HepG2 (cell line): ENCODE measurements around the gene INPP1. TPM values are rescaled to one million over a fixed set of nuclear protein-coding genes. Genes with fewer than 3 reads are reported as not detected.

ENCODE experiments used
- ARNTL ChIP-seq: sonication (generic); formaldehyde crosslinking; IDR thresholded peaks from 2 replicates; pipeline ENCODE4 v1.4.0; 2020; ENCODE audit warnings: mild to moderate bottlenecking, missing genetic modification reagents
- ATRX ChIP-seq: sonication (generic); formaldehyde crosslinking; IDR thresholded peaks from 2 replicates; pipeline ENCODE4 v1.4.0; 2020; ENCODE audit warnings: missing genetic modification reagents, borderline replicate concordance
- ELF3 ChIP-seq: IDR thresholded peaks from 2 replicates; pipeline ENCODE4 v1.6.1; 2016; ENCODE audit warnings: missing genetic modification reagents, missing compliant biosample characterization
- ETV5 ChIP-seq: IDR thresholded peaks from 2 replicates; pipeline ENCODE4 v1.6.1; 2018; ENCODE audit warnings: missing biosample characterization, missing genetic modification reagents, inconsistent platforms, borderline replicate concordance
- HOXA5 ChIP-seq: sonication (generic); formaldehyde crosslinking; IDR thresholded peaks from 2 replicates; pipeline ENCODE4 v1.4.0; 2020; ENCODE audit warnings: missing genetic modification reagents
- KDM6A ChIP-seq: IDR thresholded peaks from 2 replicates; pipeline ENCODE4 v1.6.1; 2016; ENCODE audit warnings: low read depth
- MATR3 ChIP-seq: sonication (generic); formaldehyde crosslinking; IDR thresholded peaks from 2 replicates; pipeline ENCODE4 v1.4.0; 2020; ENCODE audit warnings: missing genetic modification reagents
- MEIS1 ChIP-seq: sonication (generic); formaldehyde crosslinking; IDR thresholded peaks from 2 replicates; pipeline ENCODE4 v1.9.0; 2021; ENCODE audit warnings: mild to moderate bottlenecking, missing genetic modification reagents, moderate library complexity, borderline replicate concordance
- NR2F6 ChIP-seq, 2 experiments: IDR thresholded peaks; 2 replicates each; pipeline ENCODE4 v1.6.1; 2016; ENCODE audit warnings: antibody characterized with exemption in 1 of 2, mild to moderate bottlenecking in 1 of 2
- PCBP2 ChIP-seq: fragments of 200-400 bp; formaldehyde crosslinking; optimal IDR thresholded peaks from 2 replicates; pipeline ENCODE3; 2018; ENCODE audit warnings: low read length, low read depth; ENCODE audit not compliant: poor library complexity, severe bottlenecking
- POLR2AphosphoS5 ChIP-seq: IDR thresholded peaks from 2 replicates; pipeline ENCODE4 v1.6.1; 2012; ENCODE audit warnings: low read depth, low read length
- SALL2 ChIP-seq: sonication (generic); formaldehyde crosslinking; IDR thresholded peaks from 2 replicates; pipeline ENCODE4 v1.8.1; 2023; ENCODE audit warnings: mild to moderate bottlenecking, missing genetic modification reagents, inconsistent platforms
- SP140L ChIP-seq: sonication (generic); formaldehyde crosslinking; IDR thresholded peaks from 2 replicates; pipeline ENCODE4 v1.4.0; 2020; ENCODE audit warnings: missing genetic modification reagents, borderline replicate concordance
- SP4 ChIP-seq: sonication (generic); formaldehyde crosslinking; IDR thresholded peaks from 2 replicates; pipeline ENCODE4 v1.8.1; 2023; ENCODE audit warnings: mild to moderate bottlenecking, missing genetic modification reagents
- SYNCRIP ChIP-seq: fragments of 200-400 bp; formaldehyde crosslinking; IDR thresholded peaks from 2 replicates; pipeline ENCODE4 v1.6.1; 2018; ENCODE audit warnings: mild to moderate bottlenecking, low read depth, low read length; ENCODE audit not compliant: insufficient read depth
- TBP ChIP-seq: sonication (generic); formaldehyde crosslinking; IDR thresholded peaks from 2 replicates; pipeline ENCODE4 v1.5.0; 2020; ENCODE audit warnings: missing genetic modification reagents
- ZBTB3 ChIP-seq: sonication (generic); formaldehyde crosslinking; IDR thresholded peaks from 2 replicates; pipeline ENCODE4 v1.4.0; 2020; ENCODE audit warnings: low read depth, mild to moderate bottlenecking, moderate library complexity, missing genetic modification reagents, borderline replicate concordance
- ZFP41 ChIP-seq: sonication (generic); formaldehyde crosslinking; IDR thresholded peaks from 2 replicates; pipeline ENCODE4 v1.4.0; 2020; ENCODE audit warnings: mild to moderate bottlenecking, missing genetic modification reagents, borderline replicate concordance
- ZNF251 ChIP-seq: sonication (generic); formaldehyde crosslinking; IDR thresholded peaks from 2 replicates; pipeline ENCODE4 v1.9.0; 2021; ENCODE audit warnings: mild to moderate bottlenecking, missing genetic modification reagents
- ZNF282 ChIP-seq: fragments of 450-650 bp; IDR thresholded peaks from 2 replicates; pipeline ENCODE4 v1.6.1; 2018; ENCODE audit not compliant: partially characterized antibody
- ZNF619 ChIP-seq: sonication (generic); formaldehyde crosslinking; IDR thresholded peaks from 2 replicates; pipeline ENCODE4 v1.4.0; 2020; ENCODE audit warnings: mild to moderate bottlenecking, missing genetic modification reagents
- ZNF674 ChIP-seq: sonication (generic); formaldehyde crosslinking; IDR thresholded peaks from 2 replicates; pipeline ENCODE4 v1.5.0; 2020; ENCODE audit warnings: low read depth, mild to moderate bottlenecking, missing genetic modification reagents
- ZNF776 ChIP-seq: sonication (generic); formaldehyde crosslinking; IDR thresholded peaks from 2 replicates; pipeline ENCODE4 v1.4.0; 2020; ENCODE audit warnings: mild to moderate bottlenecking, missing genetic modification reagents
- ZNF777 ChIP-seq: sonication (generic); formaldehyde crosslinking; IDR thresholded peaks from 2 replicates; pipeline ENCODE4 v1.4.0; 2020; ENCODE audit warnings: missing genetic modification reagents
- ZNF792 ChIP-seq: IDR thresholded peaks from 2 replicates; pipeline ENCODE4 v1.6.1; 2016
- polyA plus RNA-seq, 8 experiments: library from polyadenylated mRNA; depleted of rRNA in 3 of 8; stranded (reverse) in 7 of 8; unstranded in 1 of 8; fragments of >200 nt; fragmentation: Illumina TruSeq in 4 of 8; extraction: Trizol in 4 of 8; gene quantifications; 2 replicates each; pipeline versions ENCODE4 v1.2.1 to v1.2.3, GENCODE V29; 2011 to 2016; ENCODE audit warnings: low read depth in 4 of 8, missing spikeins in 1 of 8, mixed read lengths in 1 of 8; ENCODE audit not compliant: insufficient read depth in 1 of 8
- total RNA-seq, 5 experiments: library from RNA; depleted of rRNA; stranded (reverse); fragments of >200 nt; fragmentation: Illumina TruSeq; extraction: Trizol; gene quantifications; 2 replicates each; pipeline ENCODE4 v1.2.3, GENCODE V29; 2016; ENCODE audit warnings: low read depth in 1 of 5
- TF ChIP-seq, protein P1 (sequence below): sonication (generic); formaldehyde crosslinking; IDR thresholded peaks from 2 replicates; pipeline ENCODE4 v1.5.0; 2020; ENCODE audit warnings: missing genetic modification reagents
- TF ChIP-seq, protein P2 (sequence below): sonication (generic); formaldehyde crosslinking; IDR thresholded peaks from 2 replicates; pipeline ENCODE4 v1.9.0; 2022; ENCODE audit warnings: missing genetic modification reagents, mild to moderate bottlenecking, borderline replicate concordance
- TF ChIP-seq, protein P3 (sequence below): sonication (generic); IDR thresholded peaks from 2 replicates; pipeline ENCODE4 v1.6.1; 2016; ENCODE audit warnings: low read depth, borderline replicate concordance

The INPP1 gene
- total and polyA plus RNA-seq, 2 of the 13 experiments (the other 11 are each of a cell fraction or from before 2014, with no cell fraction given), result 10.0 to 13.3 TPM

DNA sequence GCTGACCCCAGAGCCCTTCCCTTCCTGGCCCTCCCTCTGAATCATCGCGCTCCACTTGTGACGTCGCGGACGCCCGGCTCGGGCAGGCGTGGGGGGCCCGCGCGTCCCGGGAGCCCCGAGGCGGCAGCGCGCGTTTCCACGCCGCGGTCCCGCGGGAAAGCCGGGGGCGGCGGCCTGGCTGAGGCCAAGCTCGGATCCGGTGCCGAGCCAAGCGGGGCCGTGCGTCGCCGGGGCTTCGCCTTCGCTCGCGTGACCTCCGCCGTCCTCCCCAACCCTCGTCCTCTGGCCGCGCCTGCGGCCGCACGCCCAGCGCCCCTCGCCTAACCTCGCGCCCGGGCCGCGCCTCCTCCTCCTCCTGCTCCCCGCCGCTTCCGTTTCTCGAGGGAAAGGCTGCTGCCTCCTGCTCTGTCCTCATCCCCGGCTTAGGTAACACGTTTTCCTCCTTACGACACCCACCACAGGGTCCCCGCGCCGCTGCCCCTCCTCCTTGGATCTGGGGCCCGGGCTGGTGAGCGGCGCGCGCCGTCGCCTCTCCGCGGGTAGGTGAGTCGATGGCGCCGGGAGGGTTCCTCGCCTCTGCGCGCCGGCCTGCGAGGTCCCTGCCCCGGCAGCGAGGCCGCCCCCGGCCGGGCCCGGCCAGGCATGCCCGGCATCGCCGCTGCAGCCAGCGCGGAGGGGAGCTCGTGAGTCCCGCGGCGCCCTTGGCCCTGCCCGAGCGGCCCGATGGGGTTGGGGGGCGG, at the start of gene INPP1 (continued):
- TF ChIP-seq MEIS1 (CRISPR knock-in tag) (peak; percentile 79; the same call in 1 of the 2 replicates), PCBP2 (no peak), ZNF674 (CRISPR knock-in tag) (peak; percentile 70; the same call in 1 of the 2 replicates), NR2F6 (IDR thresholded peaks at IDR 0.05) (no peak), NR2F6 (CRISPR knock-in tag; IDR thresholded peaks at IDR 0.05) (no peak), KDM6A (CRISPR knock-in tag) (no peak), SYNCRIP (no peak), ARNTL (CRISPR knock-in tag) (0 out of 2 replicates have a peak, but pooled peaks have one; percentile 55), MATR3 (no peak), POLR2AphosphoS5 (peak; percentile 32), ZNF619 (no peak; the same call in 1 of the 2 replicates), HOXA5 (no peak; the same call in 1 of the 2 replicates), ELF3 (CRISPR knock-in tag) (no peak; the same call in 1 of the 2 replicates), ZNF792 (CRISPR knock-in tag) (no peak; the same call in 1 of the 2 replicates), ATRX (CRISPR knock-in tag) (no peak), ETV5 (CRISPR knock-in tag) (peak; percentile 74), ZNF777 (CRISPR knock-in tag) (peak; percentile 87), SP140L (CRISPR knock-in tag) (no peak; the same call in 1 of the 2 replicates), SALL2 (peak; percentile 92; the same call in 1 of the 2 replicates), ZFP41 (CRISPR knock-in tag) (peak; percentile 82; the same call in 1 of the 2 replicates), ZNF251 (CRISPR knock-in tag) (no peak), TBP (CRISPR knock-in tag) (no peak), SP4 (CRISPR knock-in tag) (peak; percentile 75), ZBTB3 (CRISPR knock-in tag) (no peak; the same call in 1 of the 2 replicates), ZNF776 (CRISPR knock-in tag) (peak; percentile 63; the same call in 1 of the 2 replicates), ZNF282 (no peak)
- TF ChIP-seq, protein P1, sequence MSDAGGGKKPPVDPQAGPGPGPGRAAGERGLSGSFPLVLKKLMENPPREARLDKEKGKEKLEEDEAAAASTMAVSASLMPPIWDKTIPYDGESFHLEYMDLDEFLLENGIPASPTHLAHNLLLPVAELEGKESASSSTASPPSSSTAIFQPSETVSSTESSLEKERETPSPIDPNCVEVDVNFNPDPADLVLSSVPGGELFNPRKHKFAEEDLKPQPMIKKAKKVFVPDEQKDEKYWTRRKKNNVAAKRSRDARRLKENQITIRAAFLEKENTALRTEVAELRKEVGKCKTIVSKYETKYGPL (CRISPR knock-in tag), result 0 out of 2 replicates have a peak, but pooled peaks have one; percentile 50
- TF ChIP-seq, protein P2, sequence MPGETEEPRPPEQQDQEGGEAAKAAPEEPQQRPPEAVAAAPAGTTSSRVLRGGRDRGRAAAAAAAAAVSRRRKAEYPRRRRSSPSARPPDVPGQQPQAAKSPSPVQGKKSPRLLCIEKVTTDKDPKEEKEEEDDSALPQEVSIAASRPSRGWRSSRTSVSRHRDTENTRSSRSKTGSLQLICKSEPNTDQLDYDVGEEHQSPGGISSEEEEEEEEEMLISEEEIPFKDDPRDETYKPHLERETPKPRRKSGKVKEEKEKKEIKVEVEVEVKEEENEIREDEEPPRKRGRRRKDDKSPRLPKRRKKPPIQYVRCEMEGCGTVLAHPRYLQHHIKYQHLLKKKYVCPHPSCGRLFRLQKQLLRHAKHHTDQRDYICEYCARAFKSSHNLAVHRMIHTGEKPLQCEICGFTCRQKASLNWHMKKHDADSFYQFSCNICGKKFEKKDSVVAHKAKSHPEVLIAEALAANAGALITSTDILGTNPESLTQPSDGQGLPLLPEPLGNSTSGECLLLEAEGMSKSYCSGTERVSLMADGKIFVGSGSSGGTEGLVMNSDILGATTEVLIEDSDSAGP (CRISPR knock-in tag), result peak; percentile 83
- TF ChIP-seq, protein P3, sequence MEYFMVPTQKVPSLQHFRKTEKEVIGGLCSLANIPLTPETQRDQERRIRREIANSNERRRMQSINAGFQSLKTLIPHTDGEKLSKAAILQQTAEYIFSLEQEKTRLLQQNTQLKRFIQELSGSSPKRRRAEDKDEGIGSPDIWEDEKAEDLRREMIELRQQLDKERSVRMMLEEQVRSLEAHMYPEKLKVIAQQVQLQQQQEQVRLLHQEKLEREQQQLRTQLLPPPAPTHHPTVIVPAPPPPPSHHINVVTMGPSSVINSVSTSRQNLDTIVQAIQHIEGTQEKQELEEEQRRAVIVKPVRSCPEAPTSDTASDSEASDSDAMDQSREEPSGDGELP, result no peak
